B cell (primary cell): Measurements from ENCODE around the gene EEF1AKMT3.

Source experiments
- EZH2 ChIP-seq: IDR thresholded peaks from 2 replicates; pipeline ENCODE4 v1.6.1; 2012; ENCODE audit warnings: borderline replicate concordance, low read depth, mild to moderate bottlenecking, moderate library complexity, low read length; ENCODE audit not compliant: insufficient read depth, poor library complexity, severe bottlenecking
- TF ChIP-seq, protein P1 (sequence below): fragments of 200-600 bp; IDR thresholded peaks from one replicate; pipeline ENCODE4 v1.8.0; 2022; ENCODE audit warnings: antibody characterized with exemption, mild to moderate bottlenecking

DNA sequence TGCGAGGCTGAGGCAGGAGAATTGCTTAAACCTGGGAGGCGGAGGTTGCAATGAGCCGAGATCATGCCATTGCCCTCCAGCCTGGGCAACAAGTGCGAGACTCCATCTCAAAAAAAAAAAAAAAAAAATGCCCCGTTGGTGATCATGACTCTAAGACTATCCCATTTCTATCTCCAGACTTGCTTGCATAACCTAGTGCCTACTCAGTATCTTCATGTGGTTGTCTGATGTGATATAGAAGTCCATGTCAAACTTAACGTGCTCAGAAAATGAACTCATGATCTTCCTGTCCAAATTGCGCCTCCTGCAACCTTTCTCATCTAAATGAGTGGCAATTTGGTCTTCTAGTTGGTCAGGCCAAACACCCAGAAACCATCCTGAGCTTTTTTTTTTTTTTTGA is 5.5 kb downstream of the EEF1AKMT3 start:
- TF ChIP-seq, protein P1, sequence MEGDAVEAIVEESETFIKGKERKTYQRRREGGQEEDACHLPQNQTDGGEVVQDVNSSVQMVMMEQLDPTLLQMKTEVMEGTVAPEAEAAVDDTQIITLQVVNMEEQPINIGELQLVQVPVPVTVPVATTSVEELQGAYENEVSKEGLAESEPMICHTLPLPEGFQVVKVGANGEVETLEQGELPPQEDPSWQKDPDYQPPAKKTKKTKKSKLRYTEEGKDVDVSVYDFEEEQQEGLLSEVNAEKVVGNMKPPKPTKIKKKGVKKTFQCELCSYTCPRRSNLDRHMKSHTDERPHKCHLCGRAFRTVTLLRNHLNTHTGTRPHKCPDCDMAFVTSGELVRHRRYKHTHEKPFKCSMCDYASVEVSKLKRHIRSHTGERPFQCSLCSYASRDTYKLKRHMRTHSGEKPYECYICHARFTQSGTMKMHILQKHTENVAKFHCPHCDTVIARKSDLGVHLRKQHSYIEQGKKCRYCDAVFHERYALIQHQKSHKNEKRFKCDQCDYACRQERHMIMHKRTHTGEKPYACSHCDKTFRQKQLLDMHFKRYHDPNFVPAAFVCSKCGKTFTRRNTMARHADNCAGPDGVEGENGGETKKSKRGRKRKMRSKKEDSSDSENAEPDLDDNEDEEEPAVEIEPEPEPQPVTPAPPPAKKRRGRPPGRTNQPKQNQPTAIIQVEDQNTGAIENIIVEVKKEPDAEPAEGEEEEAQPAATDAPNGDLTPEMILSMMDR: no peak
- no peak for TF ChIP-seq EZH2
